ENCODE results near the gene HEYL.
A peak's percentile ranks its signal among the peaks of the same experiment; 100 is the strongest.

The HEYL gene

DNA sequence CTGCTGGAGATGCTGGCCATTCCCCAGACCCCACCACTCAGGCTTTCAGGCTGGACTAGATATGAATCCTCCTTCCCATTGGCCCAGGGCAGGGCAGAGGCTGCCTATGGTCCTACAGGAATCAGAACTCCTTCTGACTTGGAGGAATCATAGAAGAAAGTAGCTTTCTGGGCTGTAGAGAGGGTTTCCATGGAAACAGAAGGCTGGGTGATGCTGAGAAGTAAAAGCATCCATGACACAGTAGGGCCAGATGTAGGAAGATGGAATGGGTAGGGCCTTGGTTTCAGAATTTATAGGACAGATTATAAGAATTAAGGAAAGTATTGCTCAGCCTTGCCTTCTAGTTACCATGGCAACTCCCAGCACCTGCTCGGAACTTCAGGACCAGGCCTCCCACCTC is 23.4 kb upstream of the HEYL start:
- no peak for FAIRE-seq

DNA sequence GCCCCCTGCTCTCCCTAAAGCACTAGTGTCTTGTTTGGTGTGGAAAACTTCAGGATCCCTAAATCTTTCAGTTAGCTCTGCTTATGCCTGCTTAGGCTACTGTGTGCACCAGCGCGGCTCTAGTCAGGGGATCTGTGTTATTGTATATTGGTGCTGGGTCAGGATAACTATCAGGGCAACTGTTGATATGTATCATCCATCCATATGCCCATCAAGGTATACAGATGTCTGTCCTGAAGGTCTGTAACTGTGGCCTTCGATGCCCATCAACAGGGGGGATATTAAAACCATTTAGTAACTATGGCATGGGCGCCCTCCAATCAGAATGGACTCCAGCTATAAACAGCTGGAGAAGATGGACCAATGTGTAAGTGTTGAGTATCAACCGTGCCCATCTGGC is 20.1 kb upstream of the HEYL start:
- FAIRE-seq, result no peak

DNA sequence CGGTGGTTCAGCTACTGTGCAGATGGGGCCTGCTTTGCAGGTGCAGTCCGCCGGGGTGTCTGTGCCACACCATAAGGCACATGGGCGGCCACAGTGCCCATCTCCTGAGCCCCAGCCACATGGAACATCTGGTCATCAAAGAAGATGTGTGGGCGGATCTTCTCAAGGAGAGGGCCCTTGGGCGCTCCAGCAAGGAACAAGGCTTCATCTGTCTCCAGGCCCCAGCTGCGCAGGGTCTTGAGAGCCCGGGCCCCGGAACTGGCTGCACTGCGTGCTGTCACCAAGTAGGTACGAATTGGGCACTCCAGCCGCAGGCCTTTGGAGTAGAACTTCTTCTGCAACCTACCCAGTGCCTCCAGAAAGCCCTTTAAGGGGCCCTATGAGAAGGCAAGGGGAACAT is 19.7 kb upstream of the HEYL start:
- no peak for FAIRE-seq

DNA sequence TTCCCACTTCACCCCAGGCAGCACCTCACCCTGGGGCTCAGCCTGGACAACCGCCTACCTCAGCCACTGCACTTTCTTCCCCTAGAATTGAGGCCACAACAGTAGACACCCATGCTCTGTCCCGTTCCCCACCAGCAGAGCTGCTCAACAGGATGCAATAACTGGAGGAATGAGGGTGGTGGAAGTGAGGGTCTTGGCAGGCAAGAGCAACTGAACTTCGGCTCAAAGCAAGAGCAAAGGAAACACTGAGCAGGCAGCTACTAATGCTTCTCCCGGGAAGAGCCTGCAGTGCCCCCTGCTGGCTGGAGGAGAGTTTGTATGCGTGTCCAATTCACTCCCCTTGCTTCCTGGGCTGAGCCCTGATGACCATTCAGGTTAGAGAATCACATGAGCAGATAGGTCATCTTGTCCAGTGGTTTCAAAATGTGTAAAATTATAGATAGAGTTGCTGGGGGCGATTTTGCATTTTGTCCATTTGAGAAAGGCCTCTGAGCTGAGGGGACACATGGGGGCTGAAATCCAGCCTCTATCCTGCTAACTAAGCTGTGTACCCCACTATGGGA is 18.6 kb upstream of the HEYL start:
- no peak for FAIRE-seq

DNA sequence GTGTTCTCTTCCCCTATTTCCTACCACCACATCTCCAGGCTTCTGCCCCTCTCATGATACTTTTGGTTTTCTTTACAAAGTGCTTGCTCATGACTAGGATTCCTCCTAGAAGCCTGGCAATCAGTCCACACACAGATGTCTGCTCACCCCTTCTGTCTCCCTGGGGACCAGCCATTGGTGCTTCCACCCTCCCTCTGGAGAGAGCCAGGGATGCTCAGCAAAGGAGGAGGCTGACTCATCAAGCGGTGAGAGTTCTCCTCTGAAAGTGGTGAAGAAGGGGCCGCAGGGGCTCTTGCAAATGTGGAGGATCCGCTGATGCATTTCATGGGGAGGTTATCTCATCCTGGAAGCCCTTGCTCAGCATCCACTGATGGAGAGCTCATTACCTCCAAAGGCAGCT is 18.0 kb upstream of the HEYL start:
- FAIRE-seq, result no peak

DNA sequence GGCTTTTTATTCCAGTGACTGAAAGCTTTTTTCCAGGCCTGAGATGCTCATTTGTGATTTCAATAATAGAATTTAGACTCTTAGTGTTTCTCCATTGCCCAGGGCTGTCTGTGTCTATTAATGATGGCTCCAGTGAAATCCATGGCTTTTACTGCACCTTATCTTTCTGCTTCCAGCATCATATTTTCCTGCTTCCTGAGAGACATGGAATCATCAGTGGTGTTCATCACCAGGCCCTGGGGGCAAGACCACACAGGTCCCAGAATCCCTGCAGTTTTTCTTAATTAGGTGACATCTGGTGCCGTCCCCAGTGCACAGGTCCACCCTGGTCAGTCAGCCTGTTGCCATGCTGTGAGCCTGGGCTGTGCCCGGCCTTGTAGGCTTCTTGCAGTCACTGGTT is 16.9 kb upstream of the HEYL start:
- FAIRE-seq, result no peak

DNA sequence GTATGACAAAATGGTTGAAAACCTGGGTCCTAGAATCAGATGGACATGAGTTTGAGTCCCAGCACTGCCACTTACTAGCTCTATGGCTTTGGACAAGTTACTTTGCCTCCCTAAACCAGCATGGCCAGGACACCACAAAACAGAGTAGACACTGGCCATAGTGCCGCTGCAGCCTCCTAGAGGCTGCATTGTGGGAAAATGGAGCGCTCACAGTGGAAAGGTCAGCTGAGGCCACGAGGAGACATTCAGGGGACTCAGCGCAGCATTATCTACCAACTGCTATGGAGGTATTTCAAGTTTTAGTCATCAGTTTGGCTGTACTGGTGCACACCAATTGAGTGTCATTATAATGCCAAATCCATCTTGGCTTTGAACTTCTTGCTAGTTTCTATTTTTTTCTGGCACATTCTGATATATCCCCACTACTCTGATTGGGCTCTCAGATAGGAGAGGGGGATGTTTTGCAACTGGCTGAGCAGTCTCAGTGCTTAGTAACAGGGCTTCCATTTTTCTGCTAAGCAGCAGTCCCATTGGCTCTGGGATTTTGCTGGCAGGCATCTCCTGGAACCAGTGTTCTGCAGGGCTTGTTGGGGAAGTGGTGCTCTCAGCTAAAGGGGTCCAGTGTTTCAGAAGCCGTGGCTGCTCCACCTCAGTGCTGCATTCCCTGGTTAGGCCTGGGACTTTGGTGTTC is 16.3 kb upstream of the HEYL start:
- FAIRE-seq, result no peak

DNA sequence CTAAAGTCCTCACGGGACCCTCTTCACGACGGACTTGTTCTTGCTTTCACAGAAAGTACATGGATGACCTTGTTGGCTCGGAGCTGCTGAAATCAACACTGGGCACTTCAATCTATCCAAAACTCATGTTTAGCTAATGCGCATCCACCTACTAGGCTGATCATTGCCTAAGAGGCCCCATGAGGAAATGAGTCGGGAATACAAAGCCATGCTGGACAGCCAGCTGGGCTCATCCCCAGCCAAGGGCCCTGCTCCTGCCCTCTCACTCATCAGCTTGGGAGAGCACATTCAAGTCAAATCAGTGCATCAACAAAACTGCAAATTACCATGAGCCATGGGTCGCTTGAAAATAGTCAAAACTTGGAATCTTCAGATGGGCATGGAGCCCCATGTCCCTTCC is 14.8 kb upstream of the HEYL start:
- no peak for FAIRE-seq

DNA sequence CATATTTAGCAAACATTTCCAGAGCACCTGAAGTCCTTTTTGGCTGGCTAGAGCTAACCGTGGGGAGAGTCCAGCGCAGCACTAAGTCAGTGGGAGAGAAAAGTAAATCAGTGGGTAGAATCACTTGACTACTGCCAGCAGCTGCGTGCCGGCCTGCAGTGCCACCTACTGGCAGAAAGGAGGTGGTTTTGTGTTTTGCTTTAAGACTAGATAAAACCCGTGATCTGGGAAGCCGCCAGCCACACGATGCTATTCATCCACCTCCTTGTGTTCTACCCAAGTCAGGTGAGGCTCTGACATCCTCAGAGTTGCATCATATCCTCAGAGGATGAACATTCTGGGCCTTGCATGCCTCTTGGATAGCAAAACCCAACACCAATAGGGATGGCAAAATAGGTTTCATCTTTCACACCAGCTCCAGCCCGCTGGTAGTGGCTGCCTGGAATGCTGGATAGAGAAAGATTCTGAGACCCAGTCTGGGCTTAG is 14.1 kb upstream of the HEYL start:
- FAIRE-seq, result peak; percentile 24

DNA sequence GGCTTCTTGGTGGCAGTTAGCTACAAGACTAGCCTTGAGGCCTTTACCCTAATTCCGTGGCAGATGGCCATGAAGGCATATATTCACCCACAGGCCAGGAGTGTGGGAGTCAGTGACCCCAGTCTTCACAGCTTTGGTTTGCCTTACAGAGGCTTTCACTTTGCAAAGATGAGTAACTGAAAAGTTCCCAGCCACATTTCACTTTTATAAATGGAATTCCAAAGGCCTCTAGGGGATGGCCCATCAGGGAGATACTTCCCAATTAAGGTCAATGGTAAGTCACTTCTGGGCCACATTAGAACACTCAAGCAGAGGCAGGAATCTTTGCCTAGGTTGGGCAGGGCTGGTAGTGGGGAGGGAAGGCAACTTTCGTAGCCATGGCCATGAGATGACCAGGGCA is 13.1 kb upstream of the HEYL start:
- FAIRE-seq, result no peak

DNA sequence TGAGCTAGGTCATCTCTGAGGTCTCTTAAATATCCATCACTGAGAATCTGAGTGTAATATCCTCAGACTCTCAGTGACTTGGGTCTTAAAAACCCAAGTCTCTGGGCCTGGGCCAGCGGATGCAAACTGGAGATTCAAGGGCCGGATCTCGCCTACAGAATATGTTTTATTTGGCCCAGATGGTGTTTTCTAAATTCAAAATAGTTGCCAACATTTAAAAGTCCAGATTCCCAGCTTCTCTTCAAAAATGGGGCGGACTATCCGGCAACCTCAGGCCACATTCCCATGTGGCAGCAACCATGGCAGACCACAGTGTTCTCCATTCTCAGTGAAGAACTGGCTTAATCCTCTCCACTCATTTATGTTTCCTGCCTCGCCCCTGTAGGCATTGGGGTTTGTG is 12.7 kb upstream of the HEYL start:
- no peak for FAIRE-seq

DNA sequence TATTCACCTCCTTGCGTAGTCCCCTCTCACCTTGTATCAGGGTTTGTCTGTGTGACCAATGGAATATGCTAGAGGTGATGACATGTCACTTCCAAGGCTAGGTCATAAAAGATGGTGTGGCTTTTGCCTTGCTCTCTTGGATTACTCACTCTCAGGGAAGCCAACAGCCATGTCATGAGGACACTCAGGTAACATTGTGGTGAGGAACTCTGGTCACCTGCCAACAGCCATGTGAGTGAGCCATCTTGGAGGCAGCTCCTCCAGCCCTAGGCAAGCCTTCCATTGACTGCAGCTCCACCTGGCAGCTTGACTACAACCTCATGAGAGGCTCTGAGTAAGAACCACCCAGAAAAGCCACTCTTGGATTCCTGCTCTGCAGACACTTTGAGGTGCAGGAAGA is 11.0 kb upstream of the HEYL start:
- no peak for FAIRE-seq

DNA sequence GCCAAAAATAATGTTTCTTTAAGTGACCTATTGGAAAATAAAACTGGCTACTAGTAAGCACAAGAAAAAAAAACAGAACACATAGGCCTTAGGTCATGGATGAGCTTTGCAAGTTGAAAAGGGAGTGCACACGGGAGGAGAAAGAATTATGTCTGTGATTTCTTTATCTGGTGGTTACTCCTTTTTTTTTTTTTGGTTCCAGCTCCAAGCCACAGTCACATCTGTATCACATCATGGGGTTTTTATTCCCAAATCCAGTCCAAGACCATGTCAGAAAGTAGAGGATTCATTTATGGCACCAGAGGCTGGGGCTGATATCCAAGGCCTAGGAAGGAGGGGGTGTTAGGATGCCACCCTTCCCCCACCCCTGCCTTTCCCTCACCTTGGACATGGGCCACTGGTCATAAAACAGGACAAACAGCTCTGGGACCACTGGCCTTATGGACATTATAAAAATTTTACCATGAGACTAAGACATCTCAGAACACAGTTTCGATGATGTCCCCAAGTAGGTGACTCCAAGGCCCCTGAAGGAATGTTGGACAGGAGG is 10.3 kb upstream of the HEYL start:
- no peak for FAIRE-seq

DNA sequence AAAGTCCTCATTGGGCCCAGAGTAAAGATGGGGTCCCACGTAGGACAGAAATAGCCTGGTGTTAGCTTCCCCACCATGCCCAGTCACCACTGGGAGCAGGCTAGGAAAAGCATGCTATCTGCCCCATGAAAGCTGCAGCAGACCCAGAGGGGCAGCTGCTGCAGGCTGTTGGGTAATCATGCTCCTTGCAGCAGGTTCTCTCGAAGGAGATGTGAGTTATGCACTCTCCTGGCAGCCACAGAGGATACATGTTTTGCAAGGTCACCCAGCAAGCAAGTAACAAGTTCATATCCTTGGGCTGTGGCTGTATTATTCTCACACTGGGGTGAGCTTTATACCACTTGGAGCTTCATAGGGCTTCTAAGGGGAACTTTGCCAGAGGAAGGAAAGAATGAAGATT is 9.1 kb upstream of the HEYL start:
- FAIRE-seq, result no peak

DNA sequence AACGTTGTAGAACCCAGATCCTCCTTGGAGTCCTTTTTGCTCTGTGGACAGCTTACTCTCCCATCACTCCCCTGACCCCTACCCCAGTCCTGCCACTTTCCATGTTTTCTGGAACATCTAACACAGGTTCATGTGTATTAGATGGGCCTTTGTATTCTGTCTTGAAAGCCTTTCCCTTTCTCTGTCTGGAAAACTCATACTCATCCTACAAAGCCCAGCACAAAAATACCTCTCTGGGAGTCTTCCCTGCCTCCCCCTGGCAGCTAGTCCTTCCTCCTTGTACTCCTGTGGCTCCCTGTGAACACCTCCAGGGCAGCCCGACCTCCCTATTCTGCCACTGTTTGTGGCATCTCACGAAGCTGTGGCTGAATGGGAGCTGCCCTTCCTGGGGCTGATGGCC is 7.8 kb upstream of the HEYL start:
- FAIRE-seq, result no peak

DNA sequence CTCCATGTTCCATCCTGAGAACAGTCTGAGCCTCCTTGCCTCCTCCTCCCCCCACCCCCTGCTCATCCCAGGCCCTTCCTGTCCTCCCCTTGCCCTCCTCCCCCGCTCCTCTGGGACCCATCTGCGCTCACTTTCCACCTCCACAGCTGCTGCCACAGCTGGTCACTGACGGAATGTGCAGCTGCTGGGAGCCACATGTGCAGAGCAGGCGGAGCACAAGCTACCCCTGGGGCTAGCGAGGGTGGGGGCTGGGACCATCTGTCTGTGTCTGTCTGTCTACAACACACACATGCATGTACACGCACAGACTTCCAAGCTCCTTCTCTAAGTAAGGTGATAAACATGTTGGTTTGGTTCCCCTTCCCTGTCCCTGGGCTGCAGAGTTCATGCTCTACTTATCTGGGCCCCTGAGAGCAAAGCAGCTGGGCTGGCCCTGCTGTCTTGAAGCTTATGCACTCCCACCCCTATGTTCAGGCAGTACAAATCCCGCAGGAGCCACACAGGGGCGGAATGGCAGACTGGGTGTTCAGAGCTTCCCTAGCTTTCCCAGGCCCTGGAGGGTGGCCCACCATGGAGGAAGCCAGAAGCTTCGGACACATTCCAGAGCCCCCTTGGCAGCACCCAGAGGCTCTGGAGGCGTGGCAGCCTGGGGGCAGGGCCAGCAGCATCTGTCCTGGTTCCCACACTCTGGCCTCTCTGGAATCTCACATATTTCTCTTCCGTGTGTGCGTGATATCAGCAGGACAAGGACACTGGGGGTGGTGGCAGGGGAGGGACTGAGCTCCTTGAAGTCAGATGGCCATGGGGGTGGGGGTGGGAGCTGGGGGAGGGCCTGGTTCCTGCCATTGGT is 7.0 kb upstream of the HEYL start:
- no peak for FAIRE-seq

DNA sequence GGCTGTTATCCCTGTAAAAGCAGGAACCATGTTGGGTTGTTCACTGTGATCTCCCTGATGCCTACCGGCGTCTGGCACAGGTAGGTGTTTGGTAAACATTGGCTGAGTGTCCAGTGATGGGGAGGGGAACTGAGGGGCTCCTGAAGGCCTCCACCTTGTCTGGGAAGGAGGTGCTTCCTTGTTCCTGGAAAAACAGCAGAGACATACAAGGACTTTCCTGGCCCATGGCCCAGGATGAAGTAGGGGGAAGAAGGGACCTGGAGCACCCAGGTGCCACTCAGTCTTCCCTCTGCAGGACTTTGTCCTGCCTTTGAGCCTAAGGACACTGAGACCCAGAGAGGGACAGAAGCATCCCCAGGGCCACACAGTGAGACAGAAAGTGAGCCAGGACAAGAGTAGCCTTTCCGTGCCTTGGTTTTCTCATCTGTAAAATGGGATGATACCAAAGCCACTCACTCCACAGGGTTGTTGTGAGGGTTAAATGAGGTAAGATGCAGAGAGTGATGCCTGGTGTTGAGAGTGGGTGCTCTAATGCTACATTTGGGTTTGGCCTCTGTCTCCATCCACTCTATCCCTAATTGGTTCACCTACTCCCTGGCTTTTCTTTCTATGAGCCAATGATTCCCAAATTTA is 6.1 kb upstream of the HEYL start:
- no peak for FAIRE-seq

DNA sequence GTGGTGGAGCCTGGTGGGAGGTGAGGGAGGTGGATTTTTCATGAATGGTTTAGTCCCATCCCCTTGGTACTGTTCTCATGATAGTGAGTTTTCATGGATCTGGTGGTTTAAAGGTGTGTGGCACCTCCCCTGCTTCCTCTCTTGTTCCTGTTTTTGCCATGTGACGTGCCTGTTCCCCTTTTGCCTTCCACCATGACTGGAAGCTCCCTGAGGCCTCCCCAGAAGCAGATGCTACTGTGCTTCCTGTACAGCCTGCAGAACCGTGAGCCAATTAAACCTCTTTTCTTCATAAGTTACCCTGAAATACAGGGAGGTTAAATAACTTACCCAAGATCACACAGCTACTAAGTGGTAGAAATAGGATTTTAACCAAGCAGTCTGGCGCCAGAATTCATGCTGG is 4.3 kb upstream of the HEYL start:
- no peak for FAIRE-seq

DNA sequence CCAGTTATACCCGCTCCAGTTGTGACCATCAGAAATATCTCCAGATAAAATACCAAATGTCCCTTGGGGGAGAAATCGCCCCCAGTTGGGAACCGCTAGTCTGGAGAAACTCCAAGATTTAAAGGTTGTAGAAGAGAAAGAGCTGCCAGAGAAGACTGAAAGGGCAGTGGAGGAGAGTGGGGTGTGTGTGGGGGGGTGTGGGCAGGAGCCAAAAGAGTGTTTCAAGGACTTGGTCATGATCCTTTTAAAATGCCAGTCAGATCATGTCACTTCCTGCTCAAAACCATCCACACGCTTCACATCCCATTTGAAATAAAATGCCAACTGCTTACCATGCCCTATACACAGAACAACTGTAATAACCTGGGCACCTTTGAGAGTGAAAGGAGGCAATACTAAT is 3.4 kb upstream of the HEYL start:
- no peak for FAIRE-seq

DNA sequence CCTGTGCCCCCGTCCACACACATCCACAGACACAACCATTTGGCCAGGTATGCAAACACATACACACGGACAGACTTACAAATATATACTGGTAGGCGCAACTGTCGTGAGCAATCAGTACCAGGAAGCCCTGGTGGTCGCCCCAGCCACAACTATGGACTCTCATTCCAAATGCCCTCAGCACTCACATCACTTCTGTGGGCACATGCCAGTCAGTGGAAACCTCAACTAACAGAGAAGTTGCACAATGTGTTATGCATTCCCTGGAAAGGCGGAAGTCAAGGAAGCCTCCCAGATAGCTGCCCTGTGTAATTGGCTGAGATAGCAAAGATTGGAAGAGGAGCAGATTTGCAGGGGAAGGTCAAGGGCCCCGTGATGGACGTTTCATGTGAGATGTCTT is 1.4 kb upstream of the HEYL start:
- FAIRE-seq, result no peak

DNA sequence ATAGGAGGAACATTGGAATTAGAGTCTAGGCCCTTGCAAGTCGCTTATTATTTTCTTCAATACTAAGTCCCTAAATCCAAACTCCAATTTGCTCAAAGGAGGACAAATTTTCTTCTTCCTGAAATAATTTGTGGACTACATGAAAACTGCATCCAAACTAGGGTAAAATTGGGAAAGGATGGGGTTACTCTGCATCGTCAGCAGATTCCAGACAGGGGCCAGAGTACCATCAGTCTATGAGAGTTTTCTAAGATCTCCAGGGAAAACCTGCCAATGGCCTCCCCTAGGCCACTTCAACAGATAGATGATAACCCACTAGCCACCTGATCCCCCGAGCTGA is 508 bp downstream of the HEYL start:
- no peak for FAIRE-seq

DNA sequence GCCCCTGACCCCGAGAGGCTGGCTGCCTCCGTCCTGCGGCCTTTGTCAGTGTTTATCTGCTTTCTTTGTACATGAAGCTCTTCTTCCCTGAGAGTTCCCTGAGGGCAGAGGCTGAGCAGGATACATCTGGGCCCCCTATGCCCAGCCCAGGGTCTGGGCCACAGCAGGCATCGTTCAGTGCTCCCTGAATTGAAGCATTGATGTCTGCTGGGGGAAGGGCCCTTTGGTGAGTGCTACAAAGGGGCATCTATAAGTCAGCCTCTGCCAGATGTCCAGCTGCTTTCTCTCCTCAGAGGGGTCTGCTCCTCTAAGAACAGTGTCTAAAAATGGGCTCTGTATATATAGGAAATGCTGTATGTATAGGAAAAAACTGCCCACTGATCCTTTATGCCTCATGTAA is 2.1 kb downstream of the HEYL start:
- FAIRE-seq, result no peak

DNA sequence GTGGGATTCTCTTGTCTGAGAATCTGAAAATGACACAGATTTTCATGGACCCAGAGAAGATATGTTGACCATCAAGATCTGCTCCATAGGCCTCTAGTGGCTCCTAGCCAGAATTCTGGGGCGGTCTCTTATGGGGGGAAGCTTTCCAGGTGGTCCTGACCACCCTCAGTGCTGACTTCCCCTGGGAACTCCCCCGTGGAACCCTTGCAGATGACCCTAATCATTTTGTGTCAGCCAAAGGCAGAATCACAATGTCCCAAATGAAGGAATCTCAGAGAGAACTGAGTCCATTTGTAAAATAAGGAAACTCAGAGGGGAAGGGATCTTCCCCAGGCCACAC is 3.6 kb downstream of the HEYL start:
- no peak for FAIRE-seq
